GM12878 (cell line): ENCODE results near the gene YBX1. TPM values are rescaled to one million over a fixed set of nuclear protein-coding genes. Genes with fewer than 3 reads are reported as not detected.

ENCODE experiments used
- BACH1 ChIP-seq: fragments of 450-650 bp; IDR thresholded peaks from 2 replicates; pipeline ENCODE4 v1.6.1; 2017; ENCODE audit warnings: mild to moderate bottlenecking, borderline replicate concordance
- BHLHE40 ChIP-seq, 2 experiments: fragments of 450-650 bp in 1 of 2; IDR thresholded peaks; 2 replicates each; pipeline ENCODE4 v1.6.1; 2011 to 2017; ENCODE audit warnings: low read depth in 2 of 2, borderline replicate concordance in 1 of 2, improper control_type of control experiment in 1 of 2, low read length in 1 of 2, mild to moderate bottlenecking in 1 of 2
- DPF2 ChIP-seq: fragments of 450-650 bp; IDR thresholded peaks from 2 replicates; pipeline ENCODE4 v1.6.1; 2017; ENCODE audit warnings: mild to moderate bottlenecking
- FOXK2 ChIP-seq: fragments of 450-650 bp; IDR thresholded peaks from 2 replicates; pipeline ENCODE4 v1.6.1; 2017; ENCODE audit warnings: mild to moderate bottlenecking, moderate library complexity
- GATAD2B ChIP-seq: fragments of 450-650 bp; conservative IDR thresholded peaks from 2 replicates; pipeline ENCODE4 v1.6.1; 2017; ENCODE audit warnings: low read depth, mild to moderate bottlenecking, moderate library complexity
- MEF2B ChIP-seq: fragments of 450-650 bp; IDR thresholded peaks from 2 replicates; pipeline ENCODE4 v1.6.1; 2018; ENCODE audit warnings: mild to moderate bottlenecking, moderate library complexity; ENCODE audit not compliant: partially characterized antibody, poor library complexity, severe bottlenecking
- MXI1 ChIP-seq: fragments of 150-350 bp; IDR thresholded peaks from 2 replicates; pipeline ENCODE4 v1.6.1; 2011; ENCODE audit warnings: low read depth, mild to moderate bottlenecking, inconsistent platforms, low read length, improper control_type of control experiment
- NRF1 ChIP-seq: conservative IDR thresholded peaks from 2 replicates; pipeline ENCODE4 v1.6.1; 2011; ENCODE audit warnings: mild to moderate bottlenecking, low read depth, low read length, improper control_type of control experiment
- PAX5 ChIP-seq: IDR thresholded peaks from 2 replicates; pipeline ENCODE4 v1.6.1; 2011; ENCODE audit warnings: low read depth, low read length, borderline replicate concordance
- POLR2AphosphoS2 ChIP-seq: IDR thresholded peaks from 2 replicates; pipeline ENCODE4 v1.6.1; 2011; ENCODE audit warnings: low read depth, mild to moderate bottlenecking, low read length, improper control_type of control experiment, moderate library complexity
- SMC3 ChIP-seq: IDR thresholded peaks from 2 replicates; pipeline ENCODE4 v1.6.1; 2011; ENCODE audit warnings: low read length, improper control_type of control experiment, borderline replicate concordance
- SP1 ChIP-seq: IDR thresholded peaks from one replicate; pipeline ENCODE4 v1.6.1; 2011; ENCODE audit warnings: low read depth, low read length
- SPI1 ChIP-seq: IDR thresholded peaks from 2 replicates; pipeline ENCODE4 v1.6.1; 2011; ENCODE audit warnings: low read depth, mild to moderate bottlenecking, low read length, moderate library complexity, borderline replicate concordance; ENCODE audit not compliant: insufficient read depth
- TBL1XR1 ChIP-seq: IDR thresholded peaks from 2 replicates; pipeline ENCODE4 v1.6.1; 2012; ENCODE audit warnings: low read depth, low read length, improper control_type of control experiment
- ZSCAN29 ChIP-seq: fragments of 450-650 bp; IDR thresholded peaks from 2 replicates; pipeline ENCODE4 v1.6.1; 2017; ENCODE audit warnings: mild to moderate bottlenecking, moderate library complexity
- polyA plus RNA-seq, 11 experiments: library from polyadenylated mRNA; depleted of rRNA in 4 of 11; unstranded in 6 of 11; stranded (reverse) in 5 of 11; fragments of >200 nt; fragmentation: Nextera tagmentation in 4 of 11; fragmentation: Illumina TruSeq in 1 of 11; extraction: Ambion mirVana in 4 of 11; extraction: Trizol in 1 of 11; gene quantifications; 1 replicate in 1 of 11; 2 replicates in 10 of 11; pipeline versions ENCODE4 v1.2.1 to v1.2.3, GENCODE V29; 2011 to 2016; ENCODE audit warnings: inconsistent platforms in 2 of 11, missing spikeins in 2 of 11, low read depth in 1 of 11
- total RNA-seq, 4 experiments: library from RNA; depleted of rRNA in 3 of 4; stranded (reverse); fragments of >200 nt in 3 of 4; fragmentation: Illumina TruSeq in 1 of 4; extraction: Trizol in 1 of 4; gene quantifications; 2 replicates each; pipeline versions ENCODE4 v1.2.1 to v1.2.3, GENCODE V29; 2013 to 2021
- TF ChIP-seq, protein P1 (sequence below): fragments of 450-650 bp; formaldehyde crosslinking; IDR thresholded peaks from 2 replicates; pipeline ENCODE4 v1.5.0; 2022; ENCODE audit warnings: mild to moderate bottlenecking, missing genetic modification characterization
- TF ChIP-seq, protein P2 (sequence below): IDR thresholded peaks from 2 replicates; pipeline ENCODE4 v1.6.1; 2012; ENCODE audit warnings: low read depth, low read length, improper control_type of control experiment
- TF ChIP-seq, protein P3 (sequence below): fragments of 450-650 bp; IDR thresholded peaks from 2 replicates; pipeline ENCODE4 v1.6.1; 2017; ENCODE audit warnings: mild to moderate bottlenecking, moderate library complexity

Gene YBX1
- total and polyA plus RNA-seq, 10 of the 15 experiments (the other 5 are each of a cell fraction or from before 2014, with no cell fraction given), result 355 to 1,353 (median 858) TPM

DNA sequence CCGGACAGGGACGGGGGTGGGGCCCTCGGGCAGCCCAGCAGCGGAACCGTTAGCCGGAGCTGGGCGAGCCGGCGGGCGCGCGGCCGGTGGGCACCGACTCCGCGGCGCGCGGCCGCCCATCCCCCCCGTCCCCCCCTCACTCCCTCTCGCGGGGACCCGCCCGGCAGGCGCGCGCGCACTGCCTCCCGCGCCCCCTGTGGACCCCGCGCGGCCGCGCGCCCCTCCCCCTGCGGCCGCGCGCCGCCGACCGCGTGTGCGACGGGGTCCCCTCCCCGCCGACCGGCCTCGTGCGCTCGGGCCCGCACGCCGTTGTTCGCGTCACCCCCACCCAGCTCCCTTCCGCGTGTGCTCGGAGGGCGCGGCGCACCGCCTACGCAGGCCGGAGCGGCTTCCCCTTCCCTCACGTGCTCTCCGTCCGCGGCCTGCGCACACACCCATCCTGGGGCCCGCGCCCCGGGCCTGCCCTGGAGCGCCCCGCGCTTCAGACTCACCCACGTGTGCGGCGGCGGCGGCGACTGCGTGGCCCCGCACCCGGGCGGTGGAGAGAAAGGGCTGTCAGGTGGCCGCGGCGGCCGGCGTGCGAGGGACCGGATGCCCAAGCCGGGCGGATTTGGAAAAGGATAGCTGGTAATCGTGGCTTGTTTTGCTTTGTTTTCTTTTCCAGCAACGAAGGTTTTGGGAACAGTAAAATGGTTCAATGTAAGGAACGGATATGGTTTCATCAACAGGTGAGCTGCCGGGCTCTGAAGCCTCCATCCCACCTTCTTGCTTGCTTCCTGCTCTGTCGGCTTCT is 717 bp downstream of the YBX1 start (continued):
- TF ChIP-seq, protein P1, sequence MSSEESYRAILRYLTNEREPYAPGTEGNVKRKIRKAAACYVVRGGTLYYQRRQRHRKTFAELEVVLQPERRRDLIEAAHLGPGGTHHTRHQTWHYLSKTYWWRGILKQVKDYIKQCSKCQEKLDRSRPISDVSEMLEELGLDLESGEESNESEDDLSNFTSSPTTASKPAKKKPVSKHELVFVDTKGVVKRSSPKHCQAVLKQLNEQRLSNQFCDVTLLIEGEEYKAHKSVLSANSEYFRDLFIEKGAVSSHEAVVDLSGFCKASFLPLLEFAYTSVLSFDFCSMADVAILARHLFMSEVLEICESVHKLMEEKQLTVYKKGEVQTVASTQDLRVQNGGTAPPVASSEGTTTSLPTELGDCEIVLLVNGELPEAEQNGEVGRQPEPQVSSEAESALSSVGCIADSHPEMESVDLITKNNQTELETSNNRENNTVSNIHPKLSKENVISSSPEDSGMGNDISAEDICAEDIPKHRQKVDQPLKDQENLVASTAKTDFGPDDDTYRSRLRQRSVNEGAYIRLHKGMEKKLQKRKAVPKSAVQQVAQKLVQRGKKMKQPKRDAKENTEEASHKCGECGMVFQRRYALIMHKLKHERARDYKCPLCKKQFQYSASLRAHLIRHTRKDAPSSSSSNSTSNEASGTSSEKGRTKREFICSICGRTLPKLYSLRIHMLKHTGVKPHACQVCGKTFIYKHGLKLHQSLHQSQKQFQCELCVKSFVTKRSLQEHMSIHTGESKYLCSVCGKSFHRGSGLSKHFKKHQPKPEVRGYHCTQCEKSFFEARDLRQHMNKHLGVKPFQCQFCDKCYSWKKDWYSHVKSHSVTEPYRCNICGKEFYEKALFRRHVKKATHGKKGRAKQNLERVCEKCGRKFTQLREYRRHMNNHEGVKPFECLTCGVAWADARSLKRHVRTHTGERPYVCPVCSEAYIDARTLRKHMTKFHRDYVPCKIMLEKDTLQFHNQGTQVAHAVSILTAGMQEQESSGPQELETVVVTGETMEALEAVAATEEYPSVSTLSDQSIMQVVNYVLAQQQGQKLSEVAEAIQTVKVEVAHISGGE (CRISPR knock-in tag), result peak; percentile 60
- TF ChIP-seq ZSCAN29 (peak; percentile 27; the same call in 1 of the 2 replicates), MEF2B (no peak), TBL1XR1 (0 out of 2 replicates have a peak, but pooled peaks have one; percentile 66), MXI1 (peak; percentile 97), DPF2 (peak; percentile 66; the same call in 1 of the 2 replicates), SPI1 (no peak), SP1 (peak; percentile 6), GATAD2B (peak; percentile 82), SMC3 (no peak), PAX5 (no peak), BHLHE40 (IDR thresholded peaks at IDR 0.05; ENCODE audit: borderline replicate concordance in 1 of 2, low read depth in 2 of 2, low read length in 1 of 2) (peak; percentile 98 to 99), FOXK2 (no peak), POLR2AphosphoS2 (peak; percentile 54; the same call in 1 of the 2 replicates), BACH1 (peak; percentile 76), NRF1 (no peak)
- TF ChIP-seq, protein P2, sequence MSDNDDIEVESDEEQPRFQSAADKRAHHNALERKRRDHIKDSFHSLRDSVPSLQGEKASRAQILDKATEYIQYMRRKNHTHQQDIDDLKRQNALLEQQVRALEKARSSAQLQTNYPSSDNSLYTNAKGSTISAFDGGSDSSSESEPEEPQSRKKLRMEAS, result peak; percentile 93
- TF ChIP-seq, protein P3, sequence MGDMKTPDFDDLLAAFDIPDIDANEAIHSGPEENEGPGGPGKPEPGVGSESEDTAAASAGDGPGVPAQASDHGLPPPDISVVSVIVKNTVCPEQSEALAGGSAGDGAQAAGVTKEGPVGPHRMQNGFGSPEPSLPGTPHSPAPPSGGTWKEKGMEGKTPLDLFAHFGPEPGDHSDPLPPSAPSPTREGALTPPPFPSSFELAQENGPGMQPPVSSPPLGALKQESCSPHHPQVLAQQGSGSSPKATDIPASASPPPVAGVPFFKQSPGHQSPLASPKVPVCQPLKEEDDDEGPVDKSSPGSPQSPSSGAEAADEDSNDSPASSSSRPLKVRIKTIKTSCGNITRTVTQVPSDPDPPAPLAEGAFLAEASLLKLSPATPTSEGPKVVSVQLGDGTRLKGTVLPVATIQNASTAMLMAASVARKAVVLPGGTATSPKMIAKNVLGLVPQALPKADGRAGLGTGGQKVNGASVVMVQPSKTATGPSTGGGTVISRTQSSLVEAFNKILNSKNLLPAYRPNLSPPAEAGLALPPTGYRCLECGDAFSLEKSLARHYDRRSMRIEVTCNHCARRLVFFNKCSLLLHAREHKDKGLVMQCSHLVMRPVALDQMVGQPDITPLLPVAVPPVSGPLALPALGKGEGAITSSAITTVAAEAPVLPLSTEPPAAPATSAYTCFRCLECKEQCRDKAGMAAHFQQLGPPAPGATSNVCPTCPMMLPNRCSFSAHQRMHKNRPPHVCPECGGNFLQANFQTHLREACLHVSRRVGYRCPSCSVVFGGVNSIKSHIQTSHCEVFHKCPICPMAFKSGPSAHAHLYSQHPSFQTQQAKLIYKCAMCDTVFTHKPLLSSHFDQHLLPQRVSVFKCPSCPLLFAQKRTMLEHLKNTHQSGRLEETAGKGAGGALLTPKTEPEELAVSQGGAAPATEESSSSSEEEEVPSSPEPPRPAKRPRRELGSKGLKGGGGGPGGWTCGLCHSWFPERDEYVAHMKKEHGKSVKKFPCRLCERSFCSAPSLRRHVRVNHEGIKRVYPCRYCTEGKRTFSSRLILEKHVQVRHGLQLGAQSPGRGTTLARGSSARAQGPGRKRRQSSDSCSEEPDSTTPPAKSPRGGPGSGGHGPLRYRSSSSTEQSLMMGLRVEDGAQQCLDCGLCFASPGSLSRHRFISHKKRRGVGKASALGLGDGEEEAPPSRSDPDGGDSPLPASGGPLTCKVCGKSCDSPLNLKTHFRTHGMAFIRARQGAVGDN, result peak; percentile 55; the same call in 1 of the 2 replicates
